H1 (cell line): ENCODE data around the gene PCDHB7. TPM values are rescaled to one million over a fixed set of nuclear protein-coding genes. Genes with fewer than 3 reads are reported as not detected.
A peak's percentile ranks its signal among the peaks of the same experiment; 100 is the strongest.
"Not testable (repeated sequence)": the region's sequence is repeated elsewhere in the genome, so short reads cannot be mapped to it uniquely, and the experiment has no call there.

ENCODE experiments used
- CTCF ChIA-PET: fragments of 300-600 bp; sonication (Branson Sonifier 250); formaldehyde crosslinking; loops from one replicate; lab custom pipeline; 2021; ENCODE audit not compliant: partially characterized antibody; lab: Charles Lee
- POLR2A ChIA-PET: fragments of 300-600 bp; sonication (Branson Sonifier 250); formaldehyde crosslinking; loops from one replicate; lab custom pipeline; 2021; ENCODE audit warnings: inconsistent platforms; ENCODE audit not compliant: partially characterized antibody; lab: Charles Lee
- DNase-seq, 2 experiments: peaks; one replicate each; pipeline versions ENCODE4 v3.0.0 to v3.0.0-alpha.2; 2010 to 2022; ENCODE audit warnings: low spot score in 2 of 2, low read depth in 1 of 2, mixed read lengths in 1 of 2
- FAIRE-seq: peaks from 2 replicates; lab custom pipeline; 2011; peaks lifted over from hg19 to GRCh38; lab: Jason Lieb, UNC
- H2AFZ ChIP-seq: 2 replicates; pipeline ENCODE4 v1.8.1; 2012; ENCODE audit warnings: low read length, inconsistent platforms
- H2AK5ac ChIP-seq: 2 replicates; pipeline ENCODE4 v1.6.1; 2013; ENCODE audit warnings: low read depth, low read length
- H2BK120ac ChIP-seq: replicated peaks from 2 replicates; pipeline ENCODE3; 2013; ENCODE audit warnings: low read depth, low read length, inconsistent platforms
- H2BK12ac ChIP-seq: 2 replicates; pipeline ENCODE4 v1.6.1; 2013; ENCODE audit warnings: low read depth, low read length
- H2BK15ac ChIP-seq: 2 replicates; pipeline ENCODE4 v1.6.1; 2013; ENCODE audit warnings: low read length
- H2BK20ac ChIP-seq: 2 replicates; pipeline ENCODE4 v1.6.1; 2013; ENCODE audit warnings: low read length
- H2BK5ac ChIP-seq: 2 replicates; pipeline ENCODE4 v1.6.1; 2013; ENCODE audit warnings: low read depth, low read length
- H3K14ac ChIP-seq: 2 replicates; pipeline ENCODE4 v1.6.1; 2013; ENCODE audit warnings: inconsistent platforms; ENCODE audit not compliant: insufficient read length
- H3K18ac ChIP-seq: 2 replicates; pipeline ENCODE4 v1.6.1; 2013; ENCODE audit warnings: low read length; ENCODE audit errors: extremely low read depth
- H3K23ac ChIP-seq: 2 replicates; pipeline ENCODE4 v1.6.1; 2013; ENCODE audit warnings: inconsistent platforms; ENCODE audit not compliant: insufficient read length
- H3K23me2 ChIP-seq: 2 replicates; pipeline ENCODE4 v1.6.1; 2013; ENCODE audit warnings: low read depth, low read length
- H3K27ac ChIP-seq: 2 replicates; pipeline ENCODE4 v1.6.1; 2011; ENCODE audit warnings: low read depth, low read length, inconsistent platforms
- H3K27me3 ChIP-seq, 4 experiments: replicated peaks in 1 of 4; 1 replicate in 1 of 4; 2 replicates in 3 of 4; pipeline versions ENCODE4 v1.6.1 to v1.8.1; 2011 to 2013; ENCODE audit warnings: low read length in 3 of 4, mild to moderate bottlenecking in 3 of 4, inconsistent platforms in 2 of 4, mixed read lengths in 2 of 4, moderate library complexity in 1 of 4; ENCODE audit not compliant: control insufficient read depth in 3 of 4, insufficient read depth in 3 of 4; ENCODE audit errors: extremely low read depth in 1 of 4
- H3K36me3 ChIP-seq, 4 experiments: 2 replicates each; pipeline versions ENCODE4 v1.6.1 to v1.8.1; 2011 to 2013; ENCODE audit warnings: mild to moderate bottlenecking in 4 of 4, low read length in 3 of 4, moderate library complexity in 2 of 4, control low read depth in 1 of 4, inconsistent platforms in 1 of 4; ENCODE audit not compliant: insufficient read depth in 4 of 4, control insufficient read depth in 2 of 4
- H3K4ac ChIP-seq: replicated peaks from 2 replicates; pipeline ENCODE3; 2013; ENCODE audit warnings: low read length, low read depth, mixed read lengths, inconsistent platforms; ENCODE audit not compliant: insufficient read length
- H3K4me1 ChIP-seq, 4 experiments: replicated peaks in 1 of 4; 1 replicate in 1 of 4; 2 replicates in 3 of 4; pipeline versions ENCODE4 v1.6.1 to v1.8.1; 2011 to 2013; ENCODE audit warnings: low read length in 3 of 4, inconsistent platforms in 2 of 4, mixed read lengths in 1 of 4; ENCODE audit not compliant: insufficient read depth in 4 of 4, control insufficient read depth in 3 of 4
- H3K4me2 ChIP-seq, 2 experiments: 2 replicates each; pipeline versions ENCODE4 v1.6.1 to v1.8.1; 2011 to 2013; ENCODE audit warnings: low read depth in 2 of 2, low read length in 2 of 2, control low read depth in 1 of 2, inconsistent platforms in 1 of 2, mild to moderate bottlenecking in 1 of 2; ENCODE audit not compliant: insufficient read depth in 1 of 2
- H3K4me3 ChIP-seq, 4 experiments: fragments of 200-600, 300-600 bp in 1 of 4; sonication (generic), shearing (Covaris generic), sonication (Bioruptor Twin) in 1 of 4; 2 replicates each; pipeline versions ENCODE4 v1.5.1 to v1.8.1; 2011 to 2016; ENCODE audit warnings: low read length in 4 of 4, low read depth in 3 of 4, control low read depth in 2 of 4, inconsistent platforms in 2 of 4, mild to moderate bottlenecking in 2 of 4, mixed read lengths in 1 of 4, moderate library complexity in 1 of 4; ENCODE audit not compliant: insufficient read depth in 2 of 4; ENCODE audit errors: extremely low read depth in 1 of 4
- H3K56ac ChIP-seq: replicated peaks from 2 replicates; pipeline ENCODE3; 2013; ENCODE audit warnings: low read depth, mild to moderate bottlenecking, mixed read lengths, low read length, inconsistent platforms; ENCODE audit not compliant: insufficient read length
- H3K79me1 ChIP-seq: 2 replicates; pipeline ENCODE4 v1.6.1; 2013; ENCODE audit warnings: low read depth, low read length, control low read depth
- H3K79me2 ChIP-seq, 2 experiments: 2 replicates each; pipeline versions ENCODE4 v1.6.1 to v1.8.1; 2012 to 2013; ENCODE audit warnings: low read length in 2 of 2, mild to moderate bottlenecking in 2 of 2, inconsistent platforms in 1 of 2; ENCODE audit not compliant: insufficient read depth in 2 of 2, control insufficient read depth in 1 of 2
- H3K9ac ChIP-seq, 4 experiments: replicated peaks in 1 of 4; 1 replicate in 1 of 4; 2 replicates in 3 of 4; pipeline versions ENCODE4 v1.6.1 to v1.8.1; 2011 to 2013; ENCODE audit warnings: low read depth in 3 of 4, low read length in 3 of 4, control low read depth in 2 of 4, mild to moderate bottlenecking in 2 of 4, moderate library complexity in 2 of 4, inconsistent platforms in 1 of 4; ENCODE audit errors: extremely low read depth in 1 of 4
- H3K9me3 ChIP-seq, 2 experiments: 2 replicates each; pipeline versions ENCODE4 v1.6.1 to v1.8.1; 2012 to 2013; ENCODE audit warnings: mild to moderate bottlenecking in 2 of 2, moderate library complexity in 2 of 2, control low read depth in 1 of 2, inconsistent platforms in 1 of 2, low read depth in 1 of 2, low read length in 1 of 2, mixed read lengths in 1 of 2; ENCODE audit not compliant: insufficient read depth in 2 of 2
- H4K20me1 ChIP-seq, 2 experiments: replicated peaks in 1 of 2; 2 replicates each; pipeline versions ENCODE3 to v1.8.1; 2011 to 2013; ENCODE audit warnings: inconsistent platforms in 2 of 2, low read length in 2 of 2, mild to moderate bottlenecking in 1 of 2; ENCODE audit not compliant: insufficient read depth in 2 of 2, control insufficient read depth in 1 of 2
- H4K5ac ChIP-seq: 2 replicates; pipeline ENCODE4 v1.6.1; 2013; ENCODE audit warnings: low read length, low read depth, mixed read lengths, inconsistent platforms; ENCODE audit not compliant: insufficient read length
- H4K8ac ChIP-seq: 2 replicates; pipeline ENCODE4 v1.8.0; 2013; ENCODE audit warnings: mild to moderate bottlenecking, moderate library complexity, low read length, inconsistent platforms; ENCODE audit not compliant: insufficient read depth; ENCODE audit errors: extremely low read depth
- H4K91ac ChIP-seq: replicated peaks from 2 replicates; pipeline ENCODE3; 2013; ENCODE audit warnings: low read length, mixed read lengths, inconsistent platforms; ENCODE audit not compliant: insufficient read length
- RAD21 ChIP-seq, 2 experiments: IDR thresholded peaks in 1 of 2; conservative IDR thresholded peaks in 1 of 2; 2 replicates each; pipeline ENCODE4 v1.6.1; 2011; ENCODE audit warnings: low read depth in 2 of 2, low read length in 2 of 2, improper control_type of control experiment in 1 of 2, inconsistent platforms in 1 of 2, mild to moderate bottlenecking in 1 of 2, moderate library complexity in 1 of 2
- WGBS, 2 experiments: shearing (Covaris generic) in 1 of 2; methylation state at CpG; one replicate each; pipeline versions ENCODE4 v1.1.6 to v1.1.7; 2013 to 2015; ENCODE audit warnings: low lambda C conversion rate in 2 of 2, mixed read lengths in 2 of 2, inconsistent platforms in 1 of 2, low coverage in 1 of 2, missing lambda C conversion rate in 1 of 2; ENCODE audit not compliant: insufficient replicate concordance in 2 of 2, insufficient coverage in 1 of 2, insufficient read length in 1 of 2; ENCODE audit errors: extremely low coverage in 1 of 2, missing lambda C conversion rate in 1 of 2; 5-methylcytosine and 5-hydroxymethylcytosine counted together
- polyA plus RNA-seq, 7 experiments: library from polyadenylated mRNA; depleted of rRNA in 3 of 7; stranded (reverse) in 5 of 7; unstranded in 2 of 7; fragments of >200 nt in 5 of 7; fragments of 200-250 nt in 2 of 7; gene quantifications; 1 replicate in 5 of 7; 2 replicates in 1 of 7; 4 replicates in 1 of 7; pipeline versions ENCODE4 v1.2.1 to v1.2.3, GENCODE V29; 2011 to 2013; ENCODE audit warnings: missing spikeins in 2 of 7, mixed read lengths in 2 of 7
- total RNA-seq: library from RNA; stranded (reverse); fragmentation: NEBNext Ultra II Directional; extraction: Animal tissue kit (Norgen Biotek cat#: 25700); gene quantifications from 2 replicates; pipeline ENCODE4 v1.2.1, GENCODE V29; 2021

Gene PCDHB7
- total and polyA plus RNA-seq, 2 of the 8 experiments (the other 6 are each of a cell fraction or from before 2014, with no cell fraction given): 0.17 to 0.19 TPM

GRCh38 chr5:141177577-141178191 is 5.2 kb downstream of the PCDHB7 start, which contains the start of gene PCDHB8:
Gene PCDHB8, plus strand, starts transcription at chr5:141177790. Its CDS starts 245 bp downstream, at chr5:141178035.
- not testable (repeated sequence) for H2AK5ac ChIP-seq, H3K27ac ChIP-seq, H3K79me1 ChIP-seq, H3K27me3 ChIP-seq, H3K36me3 ChIP-seq, H4K8ac ChIP-seq, H2BK5ac ChIP-seq, DNase-seq, H3K14ac ChIP-seq, H2BK120ac ChIP-seq, H3K4me2 ChIP-seq, H3K18ac ChIP-seq, H4K20me1 ChIP-seq, H3K4ac ChIP-seq, H2BK12ac ChIP-seq, H4K5ac ChIP-seq, H2BK15ac ChIP-seq, H3K23me2 ChIP-seq, H2AFZ ChIP-seq, H3K4me1 ChIP-seq, H3K23ac ChIP-seq, H3K56ac ChIP-seq, H4K91ac ChIP-seq, H3K4me3 ChIP-seq, H2BK20ac ChIP-seq, H3K79me2 ChIP-seq, H3K9ac ChIP-seq
- TF ChIP-seq RAD21 (IDR thresholded peaks at IDR 0.05 in 1 of 2, conservative IDR thresholded peaks at IDR 0.05 in 1 of 2; ENCODE audit: low read depth in 2 of 2, low read length in 2 of 2): peak in 1 of 2 experiments; percentile 12; a peak in 1 of 4 replicates
- 80% methylated on average over 14 of the region's 18 CpGs; no CpG with 5 or more reads in 1 of the 2 experiments for WGBS, 2 experiments
- peak; percentile 95 for FAIRE-seq
- ChIA-PET CTCF (interaction anchor here (0.7 to 2.8 kb wide), 15 partner anchors 9 to 380 kb away, joined by 3 to 21 read pairs (median 3); partner anchors contain the start of genes PCDHB10, PCDHB14, PCDHB2 and PCDHB9), POLR2A (interaction anchor here (1.1 kb wide), 1 partner anchor 42 kb away, joined by 4 read pairs; the partner anchor contains the start of gene PCDHB5)
- peaks cover 0 to 15% of the 10 kb centered on the region in 2 experiments; a peak in 1 of 4 replicates for H3K9me3 ChIP-seq
